Stimulated activated CD8-positive, alpha-beta memory T cell treated with anti-CD3 and anti-CD28 coated beads, Interleukin-2, amount 100 ng/mL, for 1 hour (primary cell): Measurements from ENCODE around the gene ACTL6B.

Experiments used
- DNase-seq, 2 donors: peaks; one replicate each; pipeline ENCODE4 v3.0.0-alpha.2; 2020; ENCODE audit warnings: low read depth in 2 of 2

ACTL6B gene

GRCh38 chr7:100626530-100627237 is 29.6 kb downstream of the ACTL6B start:
- DNase-seq: peak; percentile 77 to 85

- no peak for DNase-seq
Observed at GRCh38 chr7:100626055-100626454, 30.2 kb downstream of the ACTL6B start.

GRCh38 chr7:100623951-100624824 is 32.1 kb downstream of the ACTL6B start:
- no peak for DNase-seq

- DNase-seq: no peak
Observed at GRCh38 chr7:100621554-100621953, 34.7 kb downstream of the ACTL6B start.

DNA sequence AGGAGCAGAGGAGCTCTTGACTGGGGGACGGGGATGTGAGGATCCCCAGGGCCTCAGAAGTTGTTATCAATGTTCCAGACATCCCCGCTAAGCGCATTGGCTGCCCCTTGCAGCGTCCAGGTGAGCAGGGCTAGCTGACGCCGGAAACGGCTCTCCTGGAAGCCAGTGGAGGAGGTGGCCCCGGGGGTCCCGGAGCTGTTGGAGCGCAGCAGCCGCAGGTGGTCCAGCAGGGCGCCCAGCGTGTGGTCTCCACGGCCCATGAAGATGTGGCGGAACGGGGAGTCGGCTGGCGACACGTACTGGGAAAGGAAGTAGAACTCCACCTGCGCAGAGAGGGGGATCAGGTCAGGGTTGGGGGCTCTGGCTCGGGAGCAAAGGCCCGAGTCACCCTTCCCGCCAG is 35.4 kb downstream of the ACTL6B start:
- DNase-seq: no peak

- DNase-seq: no peak
Observed at GRCh38 chr7:100620239-100620638, 36.0 kb downstream of the ACTL6B start.

GRCh38 chr7:100614308-100614861 is 41.9 kb downstream of the ACTL6B start:
- DNase-seq: no peak

DNA sequence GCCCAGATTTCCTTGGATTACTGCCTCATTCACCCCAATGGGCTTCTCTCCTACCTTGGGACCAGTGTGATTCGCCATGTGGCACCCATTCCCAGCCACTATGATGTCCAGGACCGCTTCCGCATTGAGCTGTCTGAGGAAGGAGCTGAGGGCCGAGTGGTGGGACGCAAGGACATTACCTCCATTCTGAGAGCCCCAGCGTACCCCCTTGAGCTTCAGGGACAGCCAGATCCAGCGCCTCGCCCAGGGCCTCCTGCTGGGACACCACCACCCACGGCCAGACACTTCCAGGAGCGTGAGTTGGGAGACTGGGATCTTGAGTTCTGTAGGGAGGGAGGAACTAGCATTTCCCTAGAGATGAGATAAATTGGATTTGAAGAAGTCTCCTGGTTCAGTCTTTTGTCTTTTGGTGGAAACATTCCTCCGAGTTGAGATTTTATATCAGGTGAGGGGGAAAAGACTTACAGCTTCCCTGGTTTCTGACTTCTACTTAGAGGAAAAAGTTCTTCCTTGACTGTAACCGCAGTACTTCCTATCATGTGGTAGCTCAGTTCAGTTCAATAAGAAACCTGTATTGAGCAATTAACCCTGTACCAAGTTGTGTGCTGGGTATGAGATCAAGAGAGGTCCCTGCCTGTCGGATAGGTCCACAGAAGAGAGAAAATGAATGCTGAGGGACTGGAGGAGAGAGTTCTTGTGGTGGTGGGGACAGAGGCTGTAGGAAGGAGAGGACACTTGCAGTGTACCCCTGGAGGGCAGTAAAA is 42.7 kb downstream of the ACTL6B start:
- no peak for DNase-seq

DNA sequence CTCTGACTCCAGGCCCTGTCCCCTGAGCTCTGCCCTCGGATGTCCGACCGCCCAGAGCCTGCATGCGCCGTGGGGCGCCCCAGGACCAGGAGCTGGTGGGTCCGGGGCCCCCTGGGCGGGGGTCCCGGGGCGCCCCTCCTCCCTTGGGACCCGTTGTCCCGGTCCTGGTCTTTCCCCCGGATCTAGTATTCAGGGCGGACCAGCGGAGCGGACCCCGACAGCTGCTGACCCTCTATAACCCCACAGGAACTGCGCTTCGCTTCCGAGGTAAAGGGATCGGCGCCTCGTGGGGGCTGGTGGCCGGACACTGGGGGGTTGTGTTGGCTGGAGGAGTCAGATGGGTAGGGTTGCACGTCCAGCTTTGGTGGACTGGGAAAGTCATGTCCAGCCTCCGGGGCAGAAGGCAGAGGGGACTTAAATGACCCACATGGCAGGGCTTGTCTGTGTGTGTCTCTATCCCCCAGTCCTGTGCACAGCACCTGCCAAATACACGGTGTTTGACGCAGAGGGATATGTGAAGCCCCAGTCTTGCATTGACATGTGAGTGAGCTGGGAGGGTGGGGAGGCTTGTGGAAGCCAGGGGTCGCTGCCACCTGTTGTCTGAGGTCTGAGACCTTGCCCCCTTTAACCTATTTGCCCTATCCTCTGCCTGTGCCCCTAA is 43.4 kb downstream of the ACTL6B start:
- no peak for DNase-seq

DNA sequence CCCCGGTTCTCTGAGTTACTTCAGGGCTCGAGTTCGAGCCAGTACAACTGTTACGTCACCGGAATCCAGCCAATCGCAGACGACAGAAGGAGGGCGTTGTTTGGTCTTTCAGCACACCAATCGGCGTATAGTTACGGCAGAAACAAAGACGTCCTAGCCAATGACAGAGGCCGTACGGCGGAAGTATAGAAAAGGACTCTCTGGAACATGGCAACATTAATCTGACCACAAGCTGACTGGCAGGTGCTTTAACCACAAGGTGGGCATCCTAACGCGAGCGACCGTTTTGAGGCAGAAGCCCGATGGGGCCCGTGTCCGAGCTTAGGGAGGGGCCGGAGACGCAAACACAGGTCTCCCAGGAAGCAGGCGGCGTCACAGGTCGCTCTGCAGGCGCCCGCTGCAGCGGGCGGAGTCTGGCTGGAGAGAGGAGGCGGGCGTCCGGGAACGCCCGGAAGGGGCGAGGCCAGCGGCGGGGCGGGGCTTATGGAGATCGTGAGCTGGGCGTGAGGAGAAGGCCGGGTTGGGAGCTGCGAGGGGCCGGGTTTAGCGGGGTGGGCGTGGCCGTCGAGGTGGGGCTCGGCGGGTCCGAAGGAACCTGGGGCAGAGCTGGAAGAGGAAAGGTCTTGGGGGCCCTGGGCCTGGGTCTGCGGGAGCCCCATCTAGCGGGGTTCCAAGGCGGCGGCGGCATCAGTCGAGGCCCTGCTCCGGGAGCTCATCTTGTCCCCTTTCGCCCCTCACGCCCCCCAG is 44.1 kb downstream of the ACTL6B start, which contains the start of gene MOSPD3:
Gene MOSPD3 (plus strand): TSS at position 558 of the 747 bp plus-strand sequence. CDS start 252 bp downstream, outside the sequence.
- peak; percentile 94 to 97 for DNase-seq

- DNase-seq: no peak
Observed at GRCh38 chr7:100609958-100610357, 46.3 kb downstream of the ACTL6B start.

GRCh38 chr7:100607111-100607510 is 49.1 kb downstream of the ACTL6B start:
- no peak for DNase-seq

DNA sequence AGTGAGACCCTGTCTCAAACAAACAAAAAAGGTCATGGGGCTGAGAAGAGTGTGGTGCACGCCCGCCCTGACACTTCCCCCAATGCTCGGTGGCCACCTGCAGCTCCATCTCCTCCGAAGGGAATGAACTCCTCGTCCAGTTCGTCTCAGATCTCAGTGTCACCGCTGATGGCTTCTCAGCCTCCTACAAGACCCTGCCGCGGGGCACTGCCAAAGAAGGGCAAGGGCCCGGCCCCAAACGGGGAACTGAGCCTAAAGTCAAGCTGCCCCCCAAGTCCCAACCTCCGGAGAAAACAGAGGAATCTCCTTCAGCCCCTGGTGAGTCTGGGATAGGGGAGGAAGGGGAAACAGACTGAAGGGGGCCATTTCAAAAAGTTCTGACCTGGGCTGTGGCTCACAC is 49.9 kb downstream of the ACTL6B start:
- no peak for DNase-seq

- no peak for DNase-seq
Observed at GRCh38 chr7:100604976-100605911, 51.0 kb downstream of the ACTL6B start.

DNA sequence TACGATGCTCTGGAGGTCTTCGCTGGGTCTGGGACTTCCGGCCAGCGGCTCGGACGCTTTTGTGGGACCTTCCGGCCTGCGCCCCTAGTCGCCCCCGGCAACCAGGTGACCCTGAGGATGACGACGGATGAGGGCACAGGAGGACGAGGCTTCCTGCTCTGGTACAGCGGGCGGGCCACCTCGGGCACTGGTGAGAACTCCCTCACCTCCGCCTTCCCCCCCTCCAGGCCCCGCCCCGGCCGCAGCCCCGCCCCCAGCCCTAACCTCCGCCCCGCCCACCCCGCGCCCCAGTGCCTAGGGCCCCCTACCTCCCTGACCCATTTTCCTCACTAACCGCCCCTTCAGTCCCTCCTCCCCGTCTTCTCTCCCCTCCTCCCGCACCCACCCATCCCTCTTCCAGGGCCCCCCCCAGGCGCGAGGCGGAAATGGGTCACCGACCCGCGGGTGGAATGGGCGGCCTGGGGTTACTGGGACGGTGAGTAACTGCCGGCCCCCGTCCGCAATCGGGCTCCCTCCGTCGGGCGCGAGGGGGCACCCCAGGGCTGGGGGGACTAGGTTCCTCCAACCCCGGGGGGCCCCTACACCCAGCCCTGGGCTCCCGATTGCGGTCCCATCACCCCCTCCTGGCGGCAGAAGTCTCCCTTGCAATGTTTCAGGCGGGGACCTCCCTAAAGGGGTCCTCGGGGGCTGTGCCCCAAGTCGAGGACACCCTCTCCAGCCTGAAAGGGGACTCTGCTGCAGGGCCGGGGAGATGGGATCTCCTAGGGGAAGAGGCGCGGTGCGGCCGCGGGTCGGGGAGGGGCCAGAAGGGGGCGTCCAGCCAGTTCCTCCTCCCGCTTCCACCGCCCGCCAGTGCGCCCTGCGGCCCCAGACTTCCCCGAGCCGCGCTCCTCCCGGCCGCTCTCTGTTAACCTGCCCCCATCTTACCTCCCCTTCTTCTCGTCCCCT is 51.9 kb downstream of the ACTL6B start:
- DNase-seq: peak; percentile 43 to 59

DNA sequence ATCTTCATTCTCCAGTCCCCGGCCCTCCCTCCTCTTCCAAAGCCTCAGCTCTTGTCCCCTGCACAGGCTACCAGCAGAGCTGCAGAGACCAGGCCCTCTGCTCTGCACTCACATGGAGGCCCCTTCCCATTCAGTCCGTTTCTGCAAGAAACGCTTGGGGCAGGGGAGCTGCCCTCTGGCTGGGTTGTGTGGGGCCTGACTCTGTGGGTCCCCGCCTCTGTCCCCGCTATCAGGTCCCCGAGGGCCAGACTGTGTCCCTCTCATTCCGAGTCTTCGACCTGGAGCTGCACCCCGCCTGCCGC is 52.6 kb downstream of the ACTL6B start:
- no peak for DNase-seq

DNA sequence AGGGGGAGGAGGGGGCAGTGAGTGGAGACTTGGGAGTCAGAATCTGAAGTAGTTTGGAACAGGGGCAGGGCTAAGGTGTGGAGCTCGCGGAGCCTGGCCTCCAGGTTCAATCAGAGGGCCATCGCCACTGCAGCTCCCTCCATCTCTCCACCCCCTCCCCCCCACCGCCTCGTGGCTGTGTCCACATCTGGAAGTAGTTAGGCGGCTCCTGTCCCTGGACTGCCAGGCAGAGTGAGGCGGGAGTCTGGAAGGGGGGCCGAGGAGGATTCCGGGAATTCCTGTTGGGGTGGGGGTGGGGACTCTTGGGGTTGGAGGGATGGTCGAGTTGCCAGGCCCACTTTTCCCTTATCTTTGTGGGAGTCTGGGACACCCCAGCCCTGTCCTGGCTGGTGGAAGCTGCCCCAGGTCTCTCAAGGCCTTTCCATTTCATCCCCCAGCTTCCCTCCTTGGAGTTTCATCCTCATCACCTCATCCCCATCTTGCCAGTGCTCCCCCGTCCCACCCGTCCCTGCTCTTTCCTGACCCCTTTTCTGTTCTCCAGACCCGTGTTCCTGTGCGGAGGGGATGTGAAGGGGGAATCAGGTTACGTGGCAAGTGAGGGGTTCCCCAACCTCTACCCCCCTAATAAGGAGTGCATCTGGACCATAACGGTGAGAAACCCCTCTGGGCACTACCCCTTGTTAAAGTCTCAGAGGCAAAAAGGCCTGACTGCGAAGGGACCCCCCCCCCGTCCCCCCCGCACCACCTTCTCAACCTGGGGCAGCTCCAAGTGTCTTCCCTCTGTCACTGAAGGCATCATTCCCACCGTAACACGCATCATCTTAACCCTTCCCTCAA is 53.1 kb downstream of the ACTL6B start:
- DNase-seq: no peak

DNA sequence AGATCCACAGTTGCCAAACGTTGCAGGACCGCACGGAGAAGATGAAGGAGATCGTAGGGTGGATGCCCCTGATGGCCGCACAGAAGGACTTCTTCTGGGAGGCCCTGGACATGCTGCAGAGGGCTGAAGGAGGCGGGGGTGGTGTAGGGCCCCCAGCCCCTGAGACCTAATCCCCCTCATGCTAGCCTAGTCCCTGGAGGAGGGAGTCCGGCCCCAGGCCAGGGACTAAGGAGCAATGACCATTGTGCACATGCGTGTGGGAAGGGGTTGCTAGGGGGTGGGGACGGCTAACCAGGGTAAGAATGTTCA is 55.6 kb downstream of the ACTL6B start:
- DNase-seq: no peak
